ENCODE results near the gene DSG1.

DSG1 gene

DNA sequence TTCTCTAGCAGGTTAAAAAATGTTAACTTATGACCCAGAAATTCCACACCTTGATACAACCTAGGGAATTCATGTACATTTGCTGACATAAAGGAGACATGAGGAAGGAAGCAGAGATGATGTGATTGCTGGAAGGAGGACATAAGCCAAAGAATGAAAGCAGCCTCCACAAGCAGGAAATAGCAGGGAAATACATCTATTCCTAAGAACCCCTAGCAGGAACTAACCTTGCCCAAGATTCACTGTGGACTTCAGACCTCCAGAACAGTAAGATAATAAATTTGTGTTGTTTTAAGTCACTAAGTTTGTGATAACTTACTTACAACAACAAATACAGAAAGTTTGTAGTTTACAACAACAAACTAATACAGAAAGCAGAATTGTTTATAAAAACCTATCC, 54.0 kb downstream of the DSG1 start:
- TF ChIP-seq, protein P1, sequence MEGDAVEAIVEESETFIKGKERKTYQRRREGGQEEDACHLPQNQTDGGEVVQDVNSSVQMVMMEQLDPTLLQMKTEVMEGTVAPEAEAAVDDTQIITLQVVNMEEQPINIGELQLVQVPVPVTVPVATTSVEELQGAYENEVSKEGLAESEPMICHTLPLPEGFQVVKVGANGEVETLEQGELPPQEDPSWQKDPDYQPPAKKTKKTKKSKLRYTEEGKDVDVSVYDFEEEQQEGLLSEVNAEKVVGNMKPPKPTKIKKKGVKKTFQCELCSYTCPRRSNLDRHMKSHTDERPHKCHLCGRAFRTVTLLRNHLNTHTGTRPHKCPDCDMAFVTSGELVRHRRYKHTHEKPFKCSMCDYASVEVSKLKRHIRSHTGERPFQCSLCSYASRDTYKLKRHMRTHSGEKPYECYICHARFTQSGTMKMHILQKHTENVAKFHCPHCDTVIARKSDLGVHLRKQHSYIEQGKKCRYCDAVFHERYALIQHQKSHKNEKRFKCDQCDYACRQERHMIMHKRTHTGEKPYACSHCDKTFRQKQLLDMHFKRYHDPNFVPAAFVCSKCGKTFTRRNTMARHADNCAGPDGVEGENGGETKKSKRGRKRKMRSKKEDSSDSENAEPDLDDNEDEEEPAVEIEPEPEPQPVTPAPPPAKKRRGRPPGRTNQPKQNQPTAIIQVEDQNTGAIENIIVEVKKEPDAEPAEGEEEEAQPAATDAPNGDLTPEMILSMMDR (IDR thresholded peaks at IDR 0.05; ENCODE audit: borderline replicate concordance, insufficient read depth, low read depth, low read length), result no peak
- H3K4me3 ChIP-seq (ENCODE audit: low read depth, low read length), result no peak overlapping the region

DNA sequence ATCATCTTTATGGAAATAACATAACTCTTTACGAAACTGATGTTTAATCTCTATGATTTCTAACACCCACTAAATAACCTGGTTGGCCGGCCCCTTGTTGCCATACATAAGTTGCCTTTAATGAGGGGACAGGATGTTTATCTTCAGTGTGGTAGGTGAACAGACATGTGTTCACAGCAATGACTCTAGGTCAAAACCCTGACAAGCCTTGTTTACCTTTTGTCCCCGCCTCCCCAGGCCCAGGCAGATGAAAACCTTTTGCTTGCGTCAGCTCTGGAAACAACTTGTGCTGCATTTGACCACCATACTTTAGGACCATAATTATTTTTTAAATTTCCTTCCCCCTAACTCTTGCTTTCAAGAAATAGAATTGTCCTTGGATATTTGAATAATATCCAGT, 55.7 kb downstream of the DSG1 start:
- H3K4me3 ChIP-seq (ENCODE audit: low read depth, low read length), result no peak overlapping the region
- TF ChIP-seq, protein P1 (IDR thresholded peaks at IDR 0.05; ENCODE audit: borderline replicate concordance, insufficient read depth, low read depth, low read length), result no peak

DNA sequence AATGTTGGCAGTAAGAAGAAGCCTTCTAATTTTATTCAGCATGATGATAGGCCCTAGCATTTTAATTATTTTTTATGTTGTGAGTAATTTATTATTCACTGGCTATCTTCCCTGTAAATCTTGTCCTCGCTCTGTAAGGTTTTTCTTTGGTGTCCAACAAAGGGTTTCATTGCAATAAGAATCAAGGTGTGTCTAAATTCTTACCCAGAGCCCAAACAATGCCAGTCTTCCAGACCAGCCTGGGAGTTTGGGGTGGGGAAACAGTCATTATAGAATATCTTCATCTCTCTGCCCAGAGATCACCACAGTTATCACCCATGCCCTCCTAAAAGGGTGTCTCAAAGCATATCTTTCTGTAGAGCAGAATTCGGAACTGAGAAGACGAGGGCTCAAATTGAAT, 58.5 kb downstream of the DSG1 start, which contains the start of gene DSG4:
TSS of gene DSG4 (plus strand) at position 301 of the 400 bp plus-strand sequence. CDS start 135 bp downstream, outside the sequence.
- no peak within 1 kb of the TSS for H3K4me3 ChIP-seq (ENCODE audit: low read depth, low read length)
- TF ChIP-seq, protein P1 (IDR thresholded peaks at IDR 0.05; ENCODE audit: borderline replicate concordance, insufficient read depth, low read depth, low read length), result no peak

DNA sequence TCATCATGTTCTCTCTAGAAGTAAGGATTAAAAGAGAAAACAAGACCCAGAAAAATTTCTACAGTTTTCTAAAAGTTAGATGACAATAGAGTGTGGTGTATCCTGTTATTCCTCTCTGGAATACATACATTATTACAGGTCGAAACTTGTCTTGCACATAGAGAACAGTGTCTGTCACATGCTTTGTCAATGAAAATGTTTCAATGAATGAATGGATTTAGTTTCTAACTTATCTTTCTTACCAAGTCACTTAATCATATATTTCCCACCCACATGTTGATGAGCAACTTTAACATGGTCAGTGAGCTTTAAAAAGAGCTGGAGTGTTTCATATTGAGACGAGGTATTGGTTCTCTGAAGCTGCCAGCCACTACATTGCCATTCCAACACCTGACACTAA, 63.0 kb downstream of the DSG1 start:
- H3K4me3 ChIP-seq (ENCODE audit: low read depth, low read length), result no peak overlapping the region
- TF ChIP-seq, protein P1 (IDR thresholded peaks at IDR 0.05; ENCODE audit: borderline replicate concordance, insufficient read depth, low read depth, low read length), result no peak

DNA sequence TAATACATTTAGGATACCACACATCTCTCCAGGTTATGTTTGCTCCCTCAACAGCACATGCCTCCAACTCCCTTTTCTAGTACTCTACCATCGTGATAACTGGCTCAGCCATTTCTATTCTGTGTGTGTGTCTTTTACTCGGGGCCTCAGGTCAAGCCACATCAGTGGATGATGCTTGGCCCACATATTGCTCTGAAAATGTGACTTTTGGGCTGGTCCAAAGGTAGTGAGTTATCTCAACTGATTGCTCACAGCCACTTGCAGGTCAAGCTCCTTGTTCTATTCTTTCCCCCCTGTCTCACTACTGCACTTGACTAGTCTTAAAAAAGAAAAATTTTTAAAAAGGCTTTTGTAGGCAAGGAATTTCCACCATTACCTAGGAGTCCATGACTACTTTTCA, 64.1 kb downstream of the DSG1 start:
- TF ChIP-seq, protein P1 (IDR thresholded peaks at IDR 0.05; ENCODE audit: borderline replicate concordance, insufficient read depth, low read depth, low read length), result no peak
- no peak overlapping the region for H3K4me3 ChIP-seq (ENCODE audit: low read depth, low read length)

DNA sequence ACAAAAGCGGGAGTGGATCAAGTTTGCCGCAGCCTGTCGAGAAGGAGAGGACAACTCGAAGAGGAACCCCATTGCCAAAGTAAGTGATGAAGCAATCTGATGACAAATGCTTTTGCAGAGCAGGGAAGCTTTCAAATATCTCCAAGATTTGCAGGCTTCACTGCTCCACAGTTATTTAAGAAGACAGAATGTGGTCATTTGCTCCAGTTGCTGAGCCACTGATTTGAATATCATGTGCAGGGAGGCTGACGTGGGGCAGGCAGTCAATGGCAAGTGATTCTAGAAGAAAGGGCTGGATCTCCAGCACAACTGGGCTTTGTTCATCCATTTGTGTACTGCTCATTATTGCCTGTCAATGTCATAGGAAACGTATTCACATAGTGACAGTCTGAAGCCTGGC, 68.8 kb downstream of the DSG1 start:
- TF ChIP-seq, protein P1 (IDR thresholded peaks at IDR 0.05; ENCODE audit: borderline replicate concordance, insufficient read depth, low read depth, low read length), result no peak
- H3K4me3 ChIP-seq (ENCODE audit: low read depth, low read length), result no peak overlapping the region

DNA sequence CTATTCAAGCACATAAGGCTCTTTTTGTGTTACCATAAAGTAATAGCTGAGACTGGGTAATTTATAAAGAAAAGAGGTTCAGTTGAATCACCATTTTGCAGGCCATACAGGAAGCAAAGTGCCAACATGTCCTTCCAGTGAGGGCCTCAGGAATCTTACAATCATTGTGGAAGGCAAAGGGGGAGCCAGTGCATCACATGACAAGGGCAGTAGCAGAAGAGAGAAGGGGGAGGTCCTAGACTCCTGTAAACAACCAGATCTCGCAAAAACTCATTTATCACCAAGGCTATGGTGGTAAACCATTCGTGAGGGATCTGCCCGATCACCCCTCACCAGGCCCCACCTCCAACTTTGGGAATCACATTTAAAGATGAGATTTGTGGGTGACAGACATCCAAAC, 75.3 kb downstream of the DSG1 start:
- no peak overlapping the region for H3K4me3 ChIP-seq (ENCODE audit: low read depth, low read length)
- TF ChIP-seq, protein P1 (IDR thresholded peaks at IDR 0.05; ENCODE audit: borderline replicate concordance, insufficient read depth, low read depth, low read length), result no peak
